ENCODE data around the gene DOK3. TPM values are rescaled to one million over a fixed set of nuclear protein-coding genes. Genes with fewer than 3 reads are reported as not detected.
A peak's percentile ranks its signal among the peaks of the same experiment; 100 is the strongest.

Gene DOK3
- total RNA-seq, 3 donors from 2014 or later = 1.6 to 7.2 (median 6.6) TPM

DNA sequence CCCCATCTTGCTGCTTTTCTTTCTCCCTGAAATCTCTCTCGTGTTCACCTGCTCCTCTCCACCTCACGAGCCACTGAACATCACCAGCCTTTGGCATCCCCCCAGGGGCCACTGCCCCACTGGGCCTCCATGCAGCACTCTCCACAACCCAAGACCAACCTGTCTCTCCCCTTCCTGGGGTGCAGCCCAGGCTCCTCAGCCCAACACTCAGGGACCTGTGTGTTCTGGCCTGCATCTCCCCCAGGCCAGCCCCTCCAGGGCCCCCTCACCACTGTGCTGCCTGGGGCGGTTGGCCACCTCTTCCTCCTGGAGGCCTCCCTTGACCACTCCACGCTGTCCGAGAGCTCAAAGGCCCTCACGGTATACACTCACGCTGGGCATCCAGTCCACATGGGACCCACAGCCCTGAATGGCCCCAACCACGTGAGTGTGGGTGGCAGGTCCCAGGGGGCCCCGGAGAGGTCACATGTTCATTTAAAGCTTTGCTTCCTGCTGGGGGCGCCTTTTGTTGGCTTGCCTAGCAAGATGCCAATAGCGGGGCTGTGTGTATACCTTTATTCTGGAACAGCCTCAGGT lies 453 bp upstream of the DOK3 start:
- Histone ChIP-seq H3K4me1 (no peaks in the 10 kb centered on the region), H3K4me3 (peak overlapping the region in 1 of 3 donors; percentile 40), H3K9me3 (no peaks in the 10 kb centered on the region), H3K27me3 (no peaks in the 10 kb centered on the region), H3K36me3 (peaks cover 20% of the 10 kb centered on the region), H3K27ac (peak overlapping the region in 1 of 2 donors; percentile 19)
- no peak for DNase-seq (ENCODE audit: low spot score in 2 of 2)
- intact Hi-C loops (cut with DNase I; ENCODE audit: low total_unique reads) = no loop called here
- TF ChIP-seq POLR2A (IDR thresholded peaks at IDR 0.05) (no peak), POLR2AphosphoS5 (IDR thresholded peaks at IDR 0.05) (no peak)
- TF ChIP-seq, protein P1, sequence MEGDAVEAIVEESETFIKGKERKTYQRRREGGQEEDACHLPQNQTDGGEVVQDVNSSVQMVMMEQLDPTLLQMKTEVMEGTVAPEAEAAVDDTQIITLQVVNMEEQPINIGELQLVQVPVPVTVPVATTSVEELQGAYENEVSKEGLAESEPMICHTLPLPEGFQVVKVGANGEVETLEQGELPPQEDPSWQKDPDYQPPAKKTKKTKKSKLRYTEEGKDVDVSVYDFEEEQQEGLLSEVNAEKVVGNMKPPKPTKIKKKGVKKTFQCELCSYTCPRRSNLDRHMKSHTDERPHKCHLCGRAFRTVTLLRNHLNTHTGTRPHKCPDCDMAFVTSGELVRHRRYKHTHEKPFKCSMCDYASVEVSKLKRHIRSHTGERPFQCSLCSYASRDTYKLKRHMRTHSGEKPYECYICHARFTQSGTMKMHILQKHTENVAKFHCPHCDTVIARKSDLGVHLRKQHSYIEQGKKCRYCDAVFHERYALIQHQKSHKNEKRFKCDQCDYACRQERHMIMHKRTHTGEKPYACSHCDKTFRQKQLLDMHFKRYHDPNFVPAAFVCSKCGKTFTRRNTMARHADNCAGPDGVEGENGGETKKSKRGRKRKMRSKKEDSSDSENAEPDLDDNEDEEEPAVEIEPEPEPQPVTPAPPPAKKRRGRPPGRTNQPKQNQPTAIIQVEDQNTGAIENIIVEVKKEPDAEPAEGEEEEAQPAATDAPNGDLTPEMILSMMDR (IDR thresholded peaks at IDR 0.05) = no peak

DNA sequence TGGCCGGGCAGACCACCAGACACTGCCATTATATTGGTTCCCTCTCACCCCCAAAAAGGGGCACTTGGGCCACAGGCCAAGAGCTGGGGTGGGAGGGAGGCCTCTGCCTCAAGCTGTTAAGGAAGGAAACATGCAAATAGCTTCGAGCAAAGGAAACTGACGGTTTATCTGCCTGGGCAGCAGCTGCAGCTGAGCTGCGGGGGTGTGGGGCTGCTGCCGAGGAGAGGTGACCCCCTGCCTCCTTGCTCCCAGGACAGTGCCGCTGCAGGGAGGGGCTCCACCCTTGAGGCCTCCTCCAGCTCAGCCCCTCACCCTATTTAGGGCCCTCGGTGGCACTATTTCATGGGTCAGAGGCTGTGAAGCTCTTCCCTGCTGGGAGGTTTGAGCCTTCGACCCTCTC lies 789 bp downstream of the DOK3 start:
- TF ChIP-seq, protein P1 (IDR thresholded peaks at IDR 0.05) = no peak
- TF ChIP-seq POLR2A (IDR thresholded peaks at IDR 0.05) (no peak), POLR2AphosphoS5 (IDR thresholded peaks at IDR 0.05) (no peak)
- Histone ChIP-seq H3K27ac (peak overlapping the region in 1 of 2 donors; percentile 3), H3K27me3 (no peaks in the 10 kb centered on the region), H3K9me3 (no peaks in the 10 kb centered on the region), H3K4me3 (peak overlapping the region; percentile 30 to 44 (median 40)), H3K36me3 (peaks cover 20% of the 10 kb centered on the region), H3K4me1 (no peaks in the 10 kb centered on the region)
- intact Hi-C loops (cut with DNase I; ENCODE audit: low total_unique reads) = no loop called here
- no peak for DNase-seq (ENCODE audit: low spot score in 2 of 2)

DNA sequence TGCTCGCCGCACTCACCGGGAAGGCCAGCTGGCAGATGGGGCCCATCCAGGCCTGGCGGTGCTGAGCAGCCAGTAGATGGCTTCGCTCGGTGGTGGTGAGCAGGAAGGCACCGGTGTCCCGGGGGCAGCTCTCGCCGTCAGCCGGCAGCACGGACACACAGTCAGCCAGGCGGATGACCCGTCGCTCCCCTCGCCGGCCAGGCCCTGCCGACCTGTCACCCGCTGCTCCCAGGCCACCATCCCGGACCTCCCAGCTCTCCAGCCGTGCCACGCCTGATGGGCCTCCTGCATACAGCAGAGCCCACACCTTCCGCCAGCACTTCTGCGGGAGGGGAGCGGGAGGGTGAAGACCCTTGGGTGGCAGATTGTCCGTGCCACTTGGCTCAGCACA lies 1.4 kb downstream of the DOK3 start:
- H3K36me3 ChIP-seq = peaks cover 14% of the 10 kb centered on the region
- no peaks in the 10 kb centered on the region for H3K9me3 ChIP-seq
- no peaks in the 10 kb centered on the region for H3K27me3 ChIP-seq
- no peaks in the 10 kb centered on the region for H3K4me1 ChIP-seq
- intact Hi-C loops (cut with DNase I; ENCODE audit: low total_unique reads) = no loop called here
- peak overlapping the region; percentile 30 to 44 (median 40) for H3K4me3 ChIP-seq
- DNase-seq (ENCODE audit: low spot score in 2 of 2) = no peak
- no peak overlapping the region for H3K27ac ChIP-seq
- TF ChIP-seq, protein P1 (IDR thresholded peaks at IDR 0.05) = no peak
- TF ChIP-seq POLR2AphosphoS5 (IDR thresholded peaks at IDR 0.05) (no peak), POLR2A (IDR thresholded peaks at IDR 0.05) (no peak)

DNA sequence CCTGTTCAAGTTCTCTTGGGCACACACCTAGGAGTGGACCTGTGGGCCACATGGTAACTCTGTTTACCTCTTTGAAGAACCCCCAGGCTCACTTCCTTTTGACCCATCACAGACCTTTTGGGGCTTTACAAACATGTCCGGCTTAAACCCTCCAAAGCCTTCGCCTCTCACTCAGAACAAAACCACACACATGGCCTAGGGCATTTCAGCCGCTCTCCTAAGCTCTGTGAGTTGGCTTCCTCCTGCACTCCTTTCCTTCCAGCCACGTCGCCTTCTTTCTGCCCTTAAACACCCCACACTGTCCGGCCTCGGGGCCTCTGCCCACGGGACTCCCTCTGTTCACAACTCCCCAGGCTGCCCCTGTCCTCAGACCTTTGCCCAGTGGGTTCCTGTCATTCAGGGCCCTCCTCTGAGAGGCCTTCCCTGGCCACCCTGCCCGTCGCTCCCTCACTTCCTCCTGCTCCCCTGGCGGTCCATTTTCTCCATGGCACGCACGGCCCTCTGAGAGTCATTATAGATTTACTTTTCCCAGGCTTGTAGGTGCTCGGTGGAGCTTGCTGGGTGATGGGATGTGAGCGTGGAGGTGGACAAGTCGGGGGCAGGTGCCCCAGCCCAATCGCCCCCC lies 1.9 kb downstream of the DOK3 start:
- Histone ChIP-seq H3K27me3 (no peaks in the 10 kb centered on the region), H3K9me3 (no peaks in the 10 kb centered on the region), H3K4me3 (peak overlapping the region; percentile 30 to 44 (median 40)), H3K4me1 (no peaks in the 10 kb centered on the region), H3K27ac (no peak overlapping the region), H3K36me3 (peaks cover 12% of the 10 kb centered on the region)
- no peak for DNase-seq (ENCODE audit: low spot score in 2 of 2)
- TF ChIP-seq POLR2AphosphoS5 (IDR thresholded peaks at IDR 0.05) = no peak
- TF ChIP-seq, protein P1 (IDR thresholded peaks at IDR 0.05) = no peak
- TF ChIP-seq POLR2A (IDR thresholded peaks at IDR 0.05) = no peak
- intact Hi-C loops (cut with DNase I; ENCODE audit: low total_unique reads) = no loop called here

DNA sequence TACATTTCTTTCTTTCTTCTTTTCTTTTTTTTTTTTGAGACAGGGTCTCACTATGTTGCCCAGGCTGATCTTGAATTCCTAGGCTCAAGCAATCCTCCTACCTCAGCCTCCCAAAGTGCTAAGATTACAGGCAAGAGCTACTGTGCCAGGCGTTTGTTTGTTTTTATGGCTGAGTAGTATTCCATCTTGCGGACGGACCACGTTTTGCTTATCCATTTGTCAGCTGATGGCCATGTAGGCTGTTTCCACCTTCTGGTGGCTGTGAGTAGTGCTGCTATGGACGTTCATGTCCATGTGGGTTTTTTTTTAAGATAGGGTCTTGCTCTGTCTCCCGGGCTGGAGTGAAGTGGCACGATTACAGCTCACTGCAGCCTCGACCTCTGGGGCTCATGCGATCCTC lies 2.5 kb downstream of the DOK3 start:
- H3K27ac ChIP-seq = no peak overlapping the region
- TF ChIP-seq, protein P1 (IDR thresholded peaks at IDR 0.05) = no peak
- no peak for TF ChIP-seq POLR2AphosphoS5 (IDR thresholded peaks at IDR 0.05)
- TF ChIP-seq POLR2A (IDR thresholded peaks at IDR 0.05) = no peak
- no peak overlapping the region for H3K4me3 ChIP-seq
- H3K9me3 ChIP-seq = no peaks in the 10 kb centered on the region
- peaks cover 8% of the 10 kb centered on the region for H3K36me3 ChIP-seq
- no peaks in the 10 kb centered on the region for H3K4me1 ChIP-seq
- no peak for DNase-seq (ENCODE audit: low spot score in 2 of 2)
- no peaks in the 10 kb centered on the region for H3K27me3 ChIP-seq
- intact Hi-C loops (cut with DNase I; ENCODE audit: low total_unique reads) = no loop called here
